ENCODE measurements around the gene ZNF248.
"Not testable (repeated sequence)": the region's sequence is repeated elsewhere in the genome, so short reads cannot be mapped to it uniquely, and the experiment has no call there.

The ZNF248 gene

GRCh38 chr10:37819797-37820196 is 37.6 kb downstream of the ZNF248 start:
- no peak for DNase-seq

- no peak for DNase-seq
Observed at GRCh38 chr10:37816290-37816689, 41.1 kb downstream of the ZNF248 start.

GRCh38 chr10:37813763-37814162 is 43.6 kb downstream of the ZNF248 start:
- DNase-seq: no peak

DNA sequence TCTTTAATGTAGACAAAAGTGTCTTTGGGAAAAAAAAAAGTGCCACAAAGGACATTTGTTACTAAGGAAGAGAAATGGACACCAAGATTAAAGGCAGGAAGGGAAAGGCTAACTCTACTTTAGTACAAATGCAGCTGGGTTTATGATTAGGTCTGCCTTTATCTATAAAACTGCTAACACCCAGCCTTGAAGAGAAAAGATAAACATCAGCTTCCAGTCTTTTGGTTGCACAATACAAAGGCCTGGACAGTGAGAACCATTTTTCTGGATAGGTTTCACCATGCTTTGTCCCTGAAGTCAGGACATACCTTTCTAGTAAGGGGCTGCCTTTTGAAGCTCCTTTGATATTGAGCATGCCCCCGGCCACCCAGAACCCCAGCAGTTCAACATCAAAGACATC is 45.1 kb downstream of the ZNF248 start:
- DNase-seq: no peak

DNA sequence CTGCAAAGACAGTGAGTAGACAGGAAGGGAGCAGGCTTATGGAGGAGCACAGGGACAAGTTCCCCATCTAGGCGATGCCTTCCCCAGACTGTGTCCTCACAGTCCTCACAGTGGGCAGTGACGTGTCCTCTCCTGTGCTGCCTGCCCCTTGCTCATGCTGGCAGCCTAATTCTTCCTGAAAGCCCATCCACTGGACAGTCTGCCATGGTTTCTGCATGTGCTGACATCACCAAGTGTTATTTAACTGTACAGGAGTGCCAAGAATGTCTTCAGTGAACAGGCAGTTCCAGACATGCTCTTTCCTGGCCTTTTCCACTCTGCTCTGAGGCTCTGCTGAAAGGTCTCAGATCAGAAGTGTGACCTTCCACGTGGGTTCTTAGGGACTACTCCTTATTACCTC is 54.1 kb downstream of the ZNF248 start:
- no peak for DNase-seq

- no peak for DNase-seq
Observed at GRCh38 chr10:37801557-37801956, 55.9 kb downstream of the ZNF248 start.

DNA sequence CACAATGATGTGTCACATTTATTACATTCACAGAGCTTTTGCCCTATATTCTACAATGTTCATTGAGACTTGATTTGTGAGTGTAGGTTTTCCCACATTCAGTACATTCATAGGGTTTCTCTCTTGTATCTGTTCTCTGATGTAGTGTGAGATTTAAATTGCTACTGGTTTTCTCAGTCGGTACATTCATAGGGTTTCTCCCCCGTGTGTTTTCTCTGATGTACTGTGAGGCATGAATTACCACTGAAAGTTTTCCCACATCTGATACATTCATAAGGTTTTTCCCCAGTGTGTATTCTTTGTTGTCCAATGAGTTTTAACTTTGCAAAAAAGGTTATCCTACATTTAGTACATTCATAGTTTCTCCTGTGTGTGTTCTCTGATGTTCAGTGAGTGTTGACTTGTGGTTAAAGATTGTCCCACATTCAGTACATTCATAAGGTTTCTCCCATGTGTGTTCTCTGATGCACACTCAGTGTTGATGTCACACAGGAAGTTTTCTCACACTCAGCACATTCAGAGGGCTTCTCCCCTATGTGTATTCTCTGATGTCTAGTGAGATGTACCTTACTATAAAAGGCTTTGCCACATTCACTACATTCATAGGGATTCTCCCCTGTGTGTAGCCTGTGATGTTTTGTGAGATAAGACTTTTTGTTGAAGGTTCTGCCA is 63.0 kb downstream of the ZNF248 start:
- no peak for DNase-seq

GRCh38 chr10:37789590-37789989 is 67.8 kb downstream of the ZNF248 start:
- DNase-seq: no peak

DNA sequence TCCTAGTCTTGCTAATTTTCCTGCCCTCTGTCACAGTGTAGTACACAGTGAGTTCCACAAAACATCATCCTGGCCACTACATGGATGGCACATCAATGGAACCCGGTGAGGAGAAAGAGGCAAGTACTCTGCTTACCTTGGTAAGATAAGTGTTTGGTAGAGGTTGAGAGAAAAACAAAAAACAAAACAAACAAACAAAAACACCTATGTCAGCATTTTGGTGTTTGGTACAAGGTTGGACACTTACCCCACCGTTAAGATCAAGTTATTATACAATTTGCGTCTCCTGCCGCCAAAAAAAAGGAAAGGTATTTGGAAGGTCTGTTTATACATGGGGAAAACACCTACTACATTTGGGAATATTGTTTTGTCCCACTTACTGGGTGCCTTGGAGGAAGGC is 72.7 kb downstream of the ZNF248 start:
- no peak for DNase-seq

DNA sequence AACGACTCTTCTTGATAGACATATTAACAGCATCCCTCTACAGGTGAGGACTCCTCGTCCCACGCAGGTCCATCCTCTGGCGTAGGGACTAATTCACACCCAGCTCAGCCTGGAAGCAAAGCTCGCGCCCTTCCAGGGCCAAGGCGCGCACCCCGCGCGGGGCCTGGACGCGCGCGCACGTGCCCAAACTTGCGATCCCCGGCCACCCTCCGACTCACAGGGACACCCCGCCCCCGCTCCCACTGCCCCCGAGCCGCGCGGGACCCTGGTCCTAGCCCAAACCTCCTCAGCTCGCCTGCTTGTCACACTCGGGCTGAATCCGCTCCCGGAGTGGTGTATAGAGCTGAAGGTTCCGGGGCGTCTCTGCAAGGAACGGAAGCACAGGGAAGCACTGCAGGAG is 76.9 kb downstream of the ZNF248 start:
- no peak for DNase-seq

DNA sequence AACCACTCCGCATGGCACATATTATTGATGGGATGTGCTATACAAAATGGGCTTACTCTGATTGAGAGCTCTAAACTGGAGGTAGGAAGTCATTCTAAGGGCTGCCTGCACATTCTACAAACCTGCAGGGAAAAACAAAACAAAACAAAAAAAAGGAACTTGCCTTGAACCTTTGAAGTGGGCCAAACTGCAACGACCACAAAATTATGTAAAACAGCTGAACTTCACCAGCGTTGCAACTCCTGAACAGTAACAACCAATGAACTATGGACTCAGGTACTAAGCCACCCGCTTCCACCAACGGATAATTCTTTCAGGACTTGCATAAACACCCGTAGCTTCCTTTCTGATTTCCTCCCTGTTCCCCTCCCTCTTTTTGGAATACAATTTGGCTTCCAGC is 80.4 kb downstream of the ZNF248 start:
- DNase-seq: no peak

DNA sequence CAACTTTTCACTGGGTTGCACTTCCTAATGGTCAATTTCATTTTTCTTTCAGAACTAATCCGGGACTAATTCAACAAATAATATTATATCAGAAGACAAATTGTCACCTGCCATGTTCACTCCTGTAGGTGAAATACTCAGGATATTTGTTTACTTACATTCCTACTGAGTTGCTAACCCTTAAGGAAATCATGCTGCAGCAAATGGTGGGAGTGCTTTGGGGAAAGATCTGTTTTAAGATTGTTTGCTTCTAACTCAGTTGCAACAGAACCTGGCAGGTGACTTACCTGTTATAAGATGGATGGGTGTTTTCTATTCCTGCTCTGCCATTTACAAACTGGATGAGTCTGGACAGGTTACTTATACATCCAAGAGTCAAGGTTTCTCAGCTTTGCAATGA is 81.8 kb downstream of the ZNF248 start:
- DNase-seq: no peak

GRCh38 chr10:37774351-37774750 is 83.1 kb downstream of the ZNF248 start:
- no peak for DNase-seq

- no peak for DNase-seq
Observed at GRCh38 chr10:37765216-37765615, 92.2 kb downstream of the ZNF248 start.

- no peak for DNase-seq
Observed at GRCh38 chr10:37763132-37763531, 94.3 kb downstream of the ZNF248 start.

- DNase-seq: no peak
Observed at GRCh38 chr10:37762287-37762686, 95.1 kb downstream of the ZNF248 start.

- no peak for DNase-seq
Observed at GRCh38 chr10:37760817-37761216, 96.6 kb downstream of the ZNF248 start.

- DNase-seq: no peak
Observed at GRCh38 chr10:37758074-37758473, 99.3 kb downstream of the ZNF248 start.

DNA sequence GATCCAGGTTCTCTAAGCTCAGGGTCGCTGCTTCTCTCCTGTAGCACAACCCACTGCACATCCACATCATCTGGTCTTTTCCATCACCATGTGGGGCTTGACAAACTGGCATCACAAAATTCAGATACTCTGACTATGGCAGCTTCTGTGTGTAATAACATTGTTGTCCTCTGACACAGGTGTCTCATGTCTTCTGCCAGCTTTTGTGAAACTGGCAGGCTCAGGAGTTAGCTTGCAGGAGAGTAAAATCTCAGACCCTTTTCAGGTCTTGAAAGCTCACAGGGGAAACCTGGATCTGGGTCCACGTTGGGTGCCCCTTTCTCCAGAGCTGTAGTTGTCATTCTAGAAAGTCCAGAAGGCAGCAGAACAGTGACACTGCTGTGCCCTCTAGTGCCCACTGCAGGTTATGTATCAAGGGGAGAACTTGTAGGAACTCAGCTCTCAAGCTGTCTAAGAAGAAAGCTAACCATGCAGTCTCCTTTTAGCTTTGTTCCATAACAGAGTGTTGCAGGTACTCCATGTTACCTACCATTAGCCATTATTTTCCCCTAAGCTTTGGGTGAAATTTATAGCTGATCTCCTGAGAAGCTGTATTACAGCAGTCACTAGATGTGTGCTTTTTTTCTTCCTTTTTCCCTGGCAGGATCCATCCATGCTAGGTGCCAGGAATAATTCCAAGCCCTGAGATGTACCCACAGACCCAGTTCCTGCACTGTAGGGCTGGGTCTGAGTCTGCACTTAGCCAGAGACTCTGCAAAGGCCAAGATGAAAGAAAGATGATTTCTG is 102.7 kb downstream of the ZNF248 start:
- no peak for DNase-seq

DNA sequence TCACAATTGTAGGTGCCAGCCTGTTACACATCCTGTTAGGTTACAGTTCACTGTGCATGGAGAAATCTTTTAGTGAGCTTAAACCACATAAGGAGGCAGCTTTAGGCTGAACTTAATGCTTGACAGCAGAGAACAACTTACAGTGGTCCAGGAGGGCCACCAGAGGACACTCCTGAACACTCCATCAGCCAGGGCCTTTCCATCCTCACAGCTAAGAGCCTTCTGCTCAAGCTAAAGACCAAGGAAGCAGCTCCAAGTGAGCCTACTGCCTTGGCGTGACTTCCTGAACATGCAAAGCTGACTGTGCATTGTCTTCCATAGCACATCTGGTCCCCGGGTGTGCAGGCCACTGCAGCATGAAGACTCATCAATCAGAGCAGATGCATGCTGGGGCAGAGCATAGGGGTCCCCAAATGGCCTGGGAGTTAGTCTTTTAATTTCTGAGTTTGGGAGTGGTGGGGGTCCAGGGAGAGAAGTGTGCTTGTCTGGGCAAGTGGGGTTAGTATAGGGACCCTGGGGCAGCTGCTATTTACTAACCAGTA is 105.0 kb downstream of the ZNF248 start:
- DNase-seq: no peak

DNA sequence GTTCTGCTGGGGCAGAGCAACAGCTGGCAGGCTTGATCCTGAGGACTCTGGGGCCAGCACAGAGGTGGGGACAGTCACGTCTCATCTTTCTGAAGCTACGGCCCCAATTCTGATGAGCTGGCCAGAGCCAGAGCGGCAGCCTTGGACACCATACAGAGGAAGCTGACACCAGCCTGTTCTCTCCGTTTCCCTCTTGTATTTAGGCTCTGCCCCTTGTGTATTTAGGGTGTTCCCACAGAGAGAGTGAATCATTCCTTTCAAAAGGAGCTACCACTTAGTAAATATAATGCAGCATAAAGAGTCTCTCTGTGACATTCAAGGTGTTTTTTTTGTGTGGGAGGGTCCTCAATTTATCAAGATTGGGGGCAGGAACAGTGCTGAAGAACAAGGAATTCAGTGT is 109.2 kb downstream of the ZNF248 start:
- no peak for DNase-seq

DNA sequence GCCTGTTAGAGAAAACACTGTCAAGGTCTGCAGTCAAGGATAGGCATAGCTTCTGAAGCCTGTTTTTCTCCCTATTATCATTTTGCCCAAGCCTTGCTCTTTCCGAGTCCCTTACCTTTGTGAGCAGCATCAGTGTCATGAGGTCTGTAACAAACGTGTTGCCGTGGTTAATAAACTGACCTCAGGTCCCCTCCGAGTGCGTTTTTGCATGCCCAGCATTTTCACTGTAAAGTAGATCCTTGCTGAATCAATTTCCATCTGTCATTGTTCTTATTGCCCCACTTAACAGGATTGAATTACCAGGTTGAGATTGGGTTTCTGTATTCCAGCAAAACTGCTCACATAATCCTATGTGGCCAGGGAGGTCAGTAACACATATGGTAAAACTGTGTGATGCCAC is 110.3 kb downstream of the ZNF248 start:
- peak; percentile 42 for DNase-seq

DNA sequence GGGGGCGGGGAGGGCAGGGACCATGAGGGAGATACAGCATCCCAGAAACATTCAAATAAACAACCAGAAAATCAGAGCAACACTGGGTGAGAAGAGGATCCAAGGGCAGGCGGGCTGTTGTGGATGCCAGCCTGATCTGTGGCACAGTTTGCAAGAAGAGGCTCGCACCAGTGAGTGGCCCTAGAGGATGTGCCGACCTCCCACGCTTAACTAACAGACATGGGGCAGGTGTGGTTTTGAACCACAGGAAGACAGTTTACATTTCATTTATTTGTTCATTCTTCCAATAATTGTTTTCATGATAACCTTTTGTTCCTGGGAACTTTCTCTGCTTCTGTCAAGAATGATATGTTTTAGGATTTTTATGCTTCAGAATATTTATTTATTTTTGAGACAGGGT is 115.6 kb downstream of the ZNF248 start:
- no peak for DNase-seq

DNA sequence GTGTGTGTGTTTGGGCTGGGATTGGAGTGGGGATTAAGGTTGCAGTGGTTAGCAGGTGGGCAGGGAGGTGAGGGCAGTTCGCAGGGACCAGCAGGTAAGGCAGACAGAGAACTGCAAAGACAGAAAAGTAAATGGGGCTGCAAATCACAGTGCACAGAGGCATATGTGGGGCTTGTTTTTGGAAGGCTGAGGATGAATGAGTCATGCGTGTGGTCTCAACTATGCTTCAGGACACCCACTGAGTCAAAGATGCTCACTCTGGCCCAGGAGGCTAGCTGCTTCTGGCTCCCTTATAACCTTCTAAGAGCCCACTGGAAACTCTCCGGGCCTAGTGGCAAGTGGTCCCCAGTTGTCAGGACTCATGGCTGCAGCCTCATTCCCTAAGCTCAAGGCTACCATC is 118.2 kb downstream of the ZNF248 start:
- DNase-seq: no peak

GRCh38 chr10:37738241-37738640 is 119.2 kb downstream of the ZNF248 start:
- DNase-seq: not testable (repeated sequence)

Data from NCI-H524 treated with DMSO at 0.1 percent for 48 hours (cell line).